NCI-H1417 treated with DMSO at 0.1 percent for 48 hours (cell line): ENCODE data around the gene ADAM30.

Experiments used
- DNase-seq: peaks from one replicate; lab custom pipeline; 2025; lab: John Stamatoyannopoulos, UW

The ADAM30 gene

GRCh38 chr1:119908661-119909060 lies 12.3 kb upstream of the ADAM30 start:
- DNase-seq, result no peak

GRCh38 chr1:119906927-119907652 lies 10.8 kb upstream of the ADAM30 start:
- DNase-seq, result no peak

- no peak for DNase-seq
Observed at GRCh38 chr1:119903443-119903835, 7.1 kb upstream of the ADAM30 start.

GRCh38 chr1:119902775-119903442 lies 6.6 kb upstream of the ADAM30 start:
- DNase-seq, result no peak

- DNase-seq, result no peak
Observed at GRCh38 chr1:119898981-119899720, 2.8 kb upstream of the ADAM30 start.

GRCh38 chr1:119898530-119898929 lies 2.2 kb upstream of the ADAM30 start:
- no peak for DNase-seq

- DNase-seq, result no peak
Observed at GRCh38 chr1:119895102-119895501, 1.2 kb downstream of the ADAM30 start.

- no peak for DNase-seq
Observed at GRCh38 chr1:119893827-119894700, 2.3 kb downstream of the ADAM30 start.

GRCh38 chr1:119893238-119893791 lies 3.0 kb downstream of the ADAM30 start:
- no peak for DNase-seq

GRCh38 chr1:119891386-119891785 lies 4.9 kb downstream of the ADAM30 start:
- no peak for DNase-seq

- no peak for DNase-seq
Observed at GRCh38 chr1:119888476-119888875, 7.8 kb downstream of the ADAM30 start.

GRCh38 chr1:119887427-119887826 lies 8.9 kb downstream of the ADAM30 start:
- DNase-seq, result no peak

- DNase-seq, result no peak
Observed at GRCh38 chr1:119885903-119886783, 10.2 kb downstream of the ADAM30 start.

GRCh38 chr1:119884711-119885110 lies 11.6 kb downstream of the ADAM30 start:
- no peak for DNase-seq

- no peak for DNase-seq
Observed at GRCh38 chr1:119883826-119884225, 12.5 kb downstream of the ADAM30 start.

- DNase-seq, result no peak
Observed at GRCh38 chr1:119882132-119883049, 13.9 kb downstream of the ADAM30 start.

- no peak for DNase-seq
Observed at GRCh38 chr1:119879510-119880434, 16.5 kb downstream of the ADAM30 start.

GRCh38 chr1:119878171-119878570 lies 18.1 kb downstream of the ADAM30 start:
- DNase-seq, result no peak
